ENCODE measurements around the gene WNK2. TPM values are rescaled to one million over a fixed set of nuclear protein-coding genes. Genes with fewer than 3 reads are reported as not detected.

WNK2 gene
- total and polyA plus RNA-seq, 2 of the 4 experiments (the other 2 are of a cell fraction) = not detected

GRCh38 chr9:93365427-93366118 lies 181.6 kb downstream of the WNK2 start:
- H3K4me2 ChIP-seq (ENCODE audit: low read depth, low read length) = no peak overlapping the region
- peaks cover 3% of the 10 kb centered on the region; the same call in 1 of the 2 replicates for H3K9me3 ChIP-seq (ENCODE audit: control insufficient read depth, insufficient read depth, low read length)
- BruUV-seq (replicated peaks) = no TSS peak
- DNase-seq = no peak
- no peak overlapping the region for H4K8ac ChIP-seq (ENCODE audit: low read depth in 2 of 2, low read length in 2 of 2)
- no peaks in the 10 kb centered on the region for H3K79me1 ChIP-seq (ENCODE audit: low read depth in 1 of 2, low read length in 2 of 2)
- in situ Hi-C loops (cut with MboI; ENCODE audit: low sequenced_read_pairs) (no loop called here), intact Hi-C loops (cut with micrococcal nuclease) (no loop called here), dilution Hi-C loops (cut with HindIII; ENCODE audit: low sequenced_read_pairs, unreplicated experiment) (no loop called here)
- H2BK20ac ChIP-seq (ENCODE audit: low read depth, low read length) = no peak overlapping the region
- 93% methylated on average over 3 of the region's 12 CpGs; no CpG with 5 or more reads in 1 of the 2 experiments for WGBS, 2 experiments (ENCODE audit: extremely low coverage in 2 of 2, insufficient read length in 1 of 2)
- H3K4me1 ChIP-seq (ENCODE audit: control insufficient read depth, insufficient read depth, low read length) = no peaks in the 10 kb centered on the region
- no peaks in the 10 kb centered on the region for H3K36me3 ChIP-seq (ENCODE audit: control insufficient read depth, insufficient read depth, low read length)
- H2BK5ac ChIP-seq (ENCODE audit: low read depth, low read length, poor library complexity, severe bottlenecking) = no peak overlapping the region
- no peak for ATAC-seq (ENCODE audit: low read depth)
- TF ChIP-seq MAZ (IDR thresholded peaks at IDR 0.05; ENCODE audit: borderline replicate concordance, low read depth, low read length) (no peak), MXI1 (IDR thresholded peaks at IDR 0.05; ENCODE audit: borderline replicate concordance, low read depth, low read length) (no peak), POLR2A (IDR thresholded peaks at IDR 0.05; ENCODE audit: low read depth, low read length) (no peak), MAFK (IDR thresholded peaks at IDR 0.05; ENCODE audit: low read depth, low read length) (no peak), ELK1 (IDR thresholded peaks at IDR 0.05; ENCODE audit: borderline replicate concordance, low read depth, low read length) (no peak), CEBPB (IDR thresholded peaks at IDR 0.05; ENCODE audit: low read depth, low read length) (no peak), RFX5 (IDR thresholded peaks at IDR 0.05; ENCODE audit: low read depth, low read length) (no peak), NFE2L2 (IDR thresholded peaks at IDR 0.05; ENCODE audit: low read depth, low read length) (no peak), CHD1 (IDR thresholded peaks at IDR 0.05; ENCODE audit: low read depth, low read length) (no peak), SMC3 (IDR thresholded peaks at IDR 0.05; ENCODE audit: low read depth, low read length) (no peak), CTCF (conservative IDR thresholded peaks at IDR 0.05; ENCODE audit: low read depth, low read length) (no peak), USF2 (IDR thresholded peaks at IDR 0.05; ENCODE audit: low read depth, low read length) (no peak), RCOR1 (IDR thresholded peaks at IDR 0.05; ENCODE audit: insufficient replicate concordance, low read length) (no peak), FOS (IDR thresholded peaks at IDR 0.05; ENCODE audit: low read depth, low read length) (no peak)
- H2AK9ac ChIP-seq (replicated peaks; ENCODE audit: low read depth, low read length, poor library complexity) = no peak overlapping the region
- no peak overlapping the region for H3K18ac ChIP-seq (ENCODE audit: low read depth, low read length)
- H4K91ac ChIP-seq (ENCODE audit: insufficient read depth, low read depth, low read length) = no peak overlapping the region
- no peak overlapping the region for H3K23ac ChIP-seq (ENCODE audit: low read depth, low read length)
- H2BK120ac ChIP-seq (ENCODE audit: low read depth, low read length) = no peak overlapping the region
- no peak overlapping the region for H3K4me3 ChIP-seq (ENCODE audit: insufficient read depth, low read depth, low read length)
- no peak overlapping the region for H3K14ac ChIP-seq (replicated peaks; ENCODE audit: low read depth, low read length)
- H4K20me1 ChIP-seq (ENCODE audit: insufficient read depth, low read length) = no peaks in the 10 kb centered on the region
- no peak overlapping the region for H2BK15ac ChIP-seq (ENCODE audit: low read depth, low read length)
- no peak overlapping the region for H3K56ac ChIP-seq (ENCODE audit: extremely low read depth, insufficient read depth, low read length)
- H3K27ac ChIP-seq (ENCODE audit: insufficient read depth, low read length) = no peak overlapping the region
- H3K9ac ChIP-seq (ENCODE audit: low read depth, low read length) = no peak overlapping the region
- no peak overlapping the region for H2AK5ac ChIP-seq (ENCODE audit: low read depth, low read length)
- no peaks in the 10 kb centered on the region; the same call in 1 of the 2 replicates for H3K27me3 ChIP-seq (ENCODE audit: control insufficient read depth, insufficient read depth, low read length)
- no peak overlapping the region for H3K4ac ChIP-seq (ENCODE audit: low read depth, low read length)
- ChIA-PET CTCF (no interaction called here), POLR2A (ENCODE audit: unreplicated experiment) (no interaction called here)
- no peaks in the 10 kb centered on the region for H3K9me1 ChIP-seq (ENCODE audit: insufficient read depth, low read length)
- no peak overlapping the region for H2AFZ ChIP-seq (replicated peaks; ENCODE audit: low read length, poor library complexity)
- no peak overlapping the region for H4K5ac ChIP-seq (ENCODE audit: low read depth, low read length)

All from IMR-90 (cell line).